Muscle of arm (tissue), 12 donors: ENCODE data around the gene ST6GALNAC1. TPM values are rescaled to one million over a fixed set of nuclear protein-coding genes. Genes with fewer than 3 reads are reported as not detected.
"Not testable (repeated sequence)": the region's sequence is repeated elsewhere in the genome, so short reads cannot be mapped to it uniquely, and the experiment has no call there.

Source experiments
- DNase-seq: peaks from one replicate; pipeline ENCODE4 v3.0.0-alpha.2; 2013
- polyA plus RNA-seq, 12 donors: library from polyadenylated mRNA; unstranded; fragments of 120-200 nt; gene quantifications; one replicate each; pipeline ENCODE4 v1.2.1, GENCODE V29; 2013; ENCODE audit not compliant: insufficient read length in 12 of 12

ST6GALNAC1 gene
- polyA plus RNA-seq, 12 donors: 0.34 to 53.1 (median 0.54) TPM; not detected in 1

GRCh38 chr17:76642994-76643393 lies 563 bp downstream of the ST6GALNAC1 start:
- no peak for DNase-seq

- DNase-seq: no peak
Observed at GRCh38 chr17:76642032-76642561, 1.5 kb downstream of the ST6GALNAC1 start.

GRCh38 chr17:76641501-76641900 lies 2.1 kb downstream of the ST6GALNAC1 start:
- DNase-seq: no peak

DNA sequence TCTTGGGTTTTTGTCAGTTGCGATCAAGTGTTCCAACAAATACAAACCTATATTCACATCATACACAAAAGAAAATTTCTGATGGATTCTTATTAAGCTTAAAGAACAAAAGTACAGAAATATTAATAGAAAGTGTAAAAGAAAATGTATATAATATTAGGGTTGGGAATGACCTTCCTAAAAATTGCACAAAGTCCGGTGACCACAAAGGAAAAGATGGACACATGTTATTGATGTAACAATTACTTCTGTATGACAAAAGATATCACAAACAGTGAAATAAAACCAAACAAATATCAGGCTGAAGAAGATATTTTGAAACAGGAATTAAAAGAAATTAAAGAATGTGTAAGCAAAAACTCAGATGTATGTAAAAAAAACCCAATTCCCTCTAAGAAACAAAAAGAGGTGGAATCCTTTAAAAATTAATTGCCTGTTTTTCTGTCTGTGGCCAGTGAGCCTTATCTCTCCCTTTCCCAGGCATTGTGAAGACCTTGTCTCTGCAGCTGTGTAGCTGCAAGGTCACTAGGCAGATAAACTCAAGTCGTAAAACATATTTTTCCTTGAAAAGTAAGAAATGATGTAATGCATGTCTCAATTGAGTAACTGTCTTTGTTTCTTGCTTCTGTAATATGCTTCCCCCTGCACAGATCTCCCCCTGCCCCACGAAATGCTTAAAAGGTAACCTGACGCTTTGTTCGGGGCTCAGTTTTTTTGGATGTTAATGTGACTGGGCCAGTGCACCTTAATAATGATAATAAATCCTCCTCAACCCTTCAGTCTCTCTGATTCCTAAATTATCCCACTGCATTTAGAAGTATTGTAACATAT lies 2.8 kb downstream of the ST6GALNAC1 start:
- no peak for DNase-seq

DNA sequence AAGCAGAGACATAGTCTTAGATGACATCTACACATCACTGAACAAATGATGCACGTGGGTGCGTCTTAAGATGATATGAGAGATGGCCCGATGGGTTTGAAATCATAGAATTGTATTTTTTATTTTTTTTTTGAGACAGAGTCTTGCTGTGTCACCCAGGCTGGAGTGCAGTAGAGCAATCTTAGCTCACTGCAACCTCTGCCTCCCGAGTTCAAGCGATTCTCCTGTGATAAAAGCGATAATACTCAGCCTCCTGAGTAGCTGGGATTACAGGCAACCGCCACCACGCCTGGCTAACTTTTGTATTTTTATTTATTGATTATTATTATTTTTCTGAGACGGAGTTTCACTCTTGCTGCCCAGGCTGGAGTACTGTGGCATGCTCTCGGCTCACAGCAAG lies 5.3 kb downstream of the ST6GALNAC1 start:
- no peak for DNase-seq

GRCh38 chr17:76636486-76637206 lies 6.9 kb downstream of the ST6GALNAC1 start:
- not testable (repeated sequence) for DNase-seq

GRCh38 chr17:76635659-76636360 lies 7.7 kb downstream of the ST6GALNAC1 start:
- no peak for DNase-seq

DNA sequence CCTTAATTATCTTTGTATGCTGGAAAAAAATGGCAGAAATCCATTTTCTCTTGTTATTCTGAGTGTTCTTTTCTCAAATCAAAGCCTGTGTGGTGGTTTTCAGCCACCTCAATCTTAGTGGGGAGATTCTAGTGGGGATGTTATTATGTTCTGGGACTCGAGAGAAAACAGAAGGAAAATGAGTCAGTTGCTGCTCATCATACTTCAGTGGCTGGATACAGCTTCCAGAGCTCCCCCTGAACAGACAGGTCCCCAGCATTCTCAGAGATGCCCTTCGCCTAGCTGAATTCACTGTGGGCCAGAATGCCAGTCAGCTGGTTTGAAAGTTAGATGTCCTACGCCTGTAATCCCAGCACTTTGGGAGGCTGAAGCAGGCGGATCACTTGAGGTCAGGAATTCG lies 8.5 kb downstream of the ST6GALNAC1 start:
- DNase-seq: no peak

- DNase-seq: no peak
Observed at GRCh38 chr17:76633628-76634328, 9.8 kb downstream of the ST6GALNAC1 start.

DNA sequence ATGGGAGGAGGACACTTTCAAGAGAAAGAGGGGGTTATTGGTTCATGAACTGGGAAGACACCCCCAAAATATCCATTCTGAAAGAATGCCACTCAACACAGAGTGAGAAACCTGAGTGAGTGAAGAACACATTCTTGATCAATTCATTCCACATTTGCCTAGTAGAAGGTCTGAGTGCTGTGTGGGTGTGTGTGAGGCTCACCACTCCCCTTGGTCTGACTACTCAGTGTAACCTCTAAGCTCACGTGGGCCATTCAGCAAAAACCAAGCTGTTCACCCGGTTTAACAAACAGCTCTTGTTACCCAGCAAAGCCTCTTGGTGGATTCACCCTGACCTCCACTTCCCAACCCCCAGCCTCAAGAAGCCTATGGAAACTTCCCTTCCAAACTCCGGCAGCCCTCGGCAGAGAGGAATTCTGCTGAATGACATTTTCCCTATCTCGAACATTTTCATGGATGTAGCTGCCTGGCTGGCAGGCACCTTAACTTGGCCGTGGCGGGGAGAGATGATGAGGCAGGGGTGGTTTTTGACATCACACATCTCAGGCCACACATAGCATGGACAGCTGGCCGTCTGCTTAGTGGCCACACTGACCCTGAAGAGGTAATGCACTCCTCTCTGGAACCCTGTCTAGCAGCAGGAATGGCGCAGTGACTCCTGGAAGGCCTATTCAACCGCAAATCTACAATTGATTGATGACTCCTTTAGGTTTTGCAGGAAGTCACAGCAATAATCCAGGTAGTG lies 11.6 kb downstream of the ST6GALNAC1 start:
- DNase-seq: no peak

DNA sequence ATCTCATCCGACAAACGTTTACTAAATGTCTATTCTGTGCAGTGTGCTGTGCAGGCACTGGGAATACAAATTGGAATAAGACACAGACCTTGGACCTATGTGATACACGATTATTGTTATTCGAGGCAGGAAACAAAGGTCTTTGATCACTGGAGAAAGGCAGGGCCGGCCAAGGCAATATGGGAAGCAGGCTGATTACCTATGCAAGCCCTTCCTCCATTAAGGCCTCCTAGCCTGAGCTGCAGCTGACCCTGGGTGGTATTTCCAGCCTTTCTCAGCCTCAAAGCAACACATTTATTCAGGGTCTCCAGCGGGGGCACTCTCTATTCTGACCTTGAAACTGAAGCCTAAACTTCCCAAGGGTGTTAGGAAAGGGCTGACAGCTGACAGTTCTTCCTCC lies 13.4 kb downstream of the ST6GALNAC1 start:
- no peak for DNase-seq

GRCh38 chr17:76627510-76627909 lies 16.0 kb downstream of the ST6GALNAC1 start:
- DNase-seq: no peak

DNA sequence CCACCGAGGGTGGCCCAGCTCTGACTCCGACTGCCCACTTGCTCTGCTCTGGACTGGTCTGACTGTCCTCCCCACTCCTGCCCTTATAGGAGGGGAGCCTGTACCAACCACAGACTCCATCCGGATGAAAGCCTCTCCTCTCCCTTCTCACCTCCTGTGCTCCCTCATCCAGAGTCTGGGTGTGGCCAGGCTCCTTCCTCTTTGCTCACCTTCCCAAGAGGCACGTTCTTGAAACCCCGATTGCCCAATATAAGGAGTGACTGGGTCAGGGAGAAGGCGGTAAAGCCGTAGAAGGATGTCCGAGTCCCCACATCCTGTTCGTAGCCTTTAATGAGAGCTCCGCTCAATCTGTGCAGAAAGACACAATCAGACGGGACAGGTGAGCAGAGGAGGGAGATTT lies 17.1 kb downstream of the ST6GALNAC1 start:
- DNase-seq: no peak

DNA sequence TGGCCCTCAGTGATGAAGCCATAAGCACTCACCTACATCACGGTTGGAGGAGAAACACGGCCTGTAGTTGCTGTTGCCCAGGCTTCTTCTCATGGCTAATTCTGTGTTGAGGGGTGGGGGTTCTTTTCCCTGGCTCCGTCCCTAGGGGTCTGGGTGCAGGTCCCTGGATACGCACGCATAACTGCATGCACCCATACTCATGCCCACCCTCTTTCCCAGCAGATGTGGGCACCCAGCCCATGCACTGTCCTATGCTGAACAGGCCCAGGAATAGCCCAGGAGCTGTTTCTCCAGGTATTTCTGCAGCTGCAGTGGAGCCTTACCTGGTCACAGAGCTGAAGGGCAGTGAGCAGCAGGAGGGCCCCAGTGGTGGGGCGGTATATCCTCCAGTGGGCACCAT lies 18.1 kb downstream of the ST6GALNAC1 start:
- DNase-seq: no peak

- peak; percentile 77 for DNase-seq
Observed at GRCh38 chr17:76623271-76624146, 20.0 kb downstream of the ST6GALNAC1 start.

GRCh38 chr17:76617838-76618237 lies 25.7 kb downstream of the ST6GALNAC1 start:
- DNase-seq: no peak

- no peak for DNase-seq
Observed at GRCh38 chr17:76614912-76615617, 28.5 kb downstream of the ST6GALNAC1 start.

DNA sequence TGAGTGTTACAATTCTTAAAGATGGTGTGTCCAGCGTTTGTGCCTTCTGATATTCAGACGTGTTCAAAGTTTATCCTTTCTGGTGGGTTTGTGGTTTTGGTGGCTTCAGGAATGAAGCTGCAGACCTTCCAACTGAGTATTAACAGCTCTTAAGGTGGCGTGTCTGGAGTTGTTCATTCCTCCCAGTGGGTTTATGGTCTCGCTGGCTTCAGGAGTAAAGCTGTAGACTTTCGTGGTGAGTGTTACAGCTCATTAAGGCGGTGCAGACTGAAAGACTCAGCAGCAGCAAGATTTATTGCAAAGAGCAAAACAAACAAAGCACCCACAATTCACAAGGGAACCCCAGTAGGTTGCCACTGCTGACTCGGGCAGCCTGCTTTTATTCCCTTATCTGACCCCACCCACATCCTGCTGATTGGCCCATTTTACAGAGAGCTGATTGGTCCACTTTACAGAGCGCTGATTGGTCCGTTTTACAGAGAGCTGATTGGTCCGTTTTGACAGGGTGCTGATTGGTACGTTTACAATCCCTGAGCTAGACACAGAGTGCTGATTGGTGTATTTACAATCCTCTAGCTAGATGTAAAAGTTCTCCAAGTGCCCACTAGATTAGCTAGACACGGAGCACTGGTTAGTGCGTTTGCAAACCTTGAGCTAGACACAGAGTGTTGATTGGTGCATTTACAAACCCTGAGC lies 29.3 kb downstream of the ST6GALNAC1 start:
- not testable (repeated sequence) for DNase-seq
